RWPE1 (cell line): ENCODE results near the gene MUC6.

Experiments
- CTCF ChIA-PET: fragments of 350-600 bp; sonication (Branson Sonifier 250); formaldehyde crosslinking; extraction: SDS; loops from one replicate; lab custom pipeline; 2021; lab: Yijun Ruan, JAX
- POLR2A ChIA-PET: fragments of 400-600 bp; formaldehyde crosslinking; extraction: SDS; loops from one replicate; lab custom pipeline; 2020; ENCODE audit warnings: antibody characterized with exemption; ENCODE audit not compliant: low non-redundant PET; lab: Yijun Ruan, JAX
- DNase-seq: peaks from one replicate; pipeline ENCODE4 v3.0.0; 2012; ENCODE audit warnings: low spot score
- H3K27ac ChIP-seq: fragments of 450-650 bp; 2 replicates; pipeline ENCODE4 v1.5.1; 2017
- CTCF ChIP-seq: fragments of 450-650 bp; conservative IDR thresholded peaks from 2 replicates; pipeline ENCODE4 v1.5.1; 2017; ENCODE audit warnings: low read depth, mild to moderate bottlenecking

MUC6 gene

DNA sequence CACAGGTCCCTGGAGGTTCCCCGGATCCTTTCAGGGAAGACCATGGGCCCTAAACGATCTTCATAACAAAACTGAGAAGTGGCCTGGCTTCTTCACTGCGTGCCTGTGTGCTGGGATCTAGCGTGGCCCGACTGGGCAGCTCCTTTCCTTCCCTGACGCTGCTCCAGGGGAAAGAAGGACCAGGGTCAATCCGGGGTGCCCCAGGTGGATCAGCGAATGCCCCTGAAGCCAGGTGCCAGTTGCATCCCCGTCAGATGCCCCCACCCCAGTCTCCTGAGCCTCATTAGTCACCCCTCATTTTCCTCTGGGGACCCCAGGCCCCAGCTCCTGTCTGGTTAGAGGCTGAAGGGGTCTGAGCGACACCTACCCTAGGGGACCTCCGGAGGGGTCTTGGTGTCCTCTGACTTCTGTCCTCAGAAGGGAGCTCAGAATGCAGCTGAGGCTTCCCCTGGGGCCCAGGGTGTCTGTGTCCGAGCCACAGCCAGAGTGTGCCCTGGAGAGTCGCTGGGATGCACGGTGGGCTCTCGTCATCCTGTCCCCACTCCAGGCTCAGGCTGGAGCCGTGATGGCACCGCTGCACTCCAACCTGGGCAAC lies 18.7 kb upstream of the MUC6 start:
- no peak for DNase-seq
- ChIA-PET POLR2A (no interaction called here), CTCF (interaction anchor here (0.5 kb wide), 1 partner anchor 190 kb away, joined by 3 read pairs; no protein-coding TSS in a partner anchor)
- no peak for TF ChIP-seq CTCF
- no peak overlapping the region for H3K27ac ChIP-seq

- DNase-seq = no peak
- H3K27ac ChIP-seq = no peak overlapping the region
- ChIA-PET CTCF (interaction anchor here (0.5 to 1.6 kb wide), 2 partner anchors 189 to 206 kb away, joined by 3 to 5 read pairs; no protein-coding TSS in a partner anchor), POLR2A (no interaction called here)
- TF ChIP-seq CTCF = no peak
Observed at GRCh38 chr11:1054143-1055108, 17.9 kb upstream of the MUC6 start.

- DNase-seq = no peak
- ChIA-PET POLR2A (no interaction called here), CTCF (interaction anchor here (0.5 to 1.6 kb wide), 2 partner anchors 143 to 205 kb away, joined by 3 to 5 read pairs; partner anchors contain the start of gene CHID1)
- no peak overlapping the region for H3K27ac ChIP-seq
- TF ChIP-seq CTCF = no peak
Observed at GRCh38 chr11:1053121-1053901, 16.8 kb upstream of the MUC6 start.

DNA sequence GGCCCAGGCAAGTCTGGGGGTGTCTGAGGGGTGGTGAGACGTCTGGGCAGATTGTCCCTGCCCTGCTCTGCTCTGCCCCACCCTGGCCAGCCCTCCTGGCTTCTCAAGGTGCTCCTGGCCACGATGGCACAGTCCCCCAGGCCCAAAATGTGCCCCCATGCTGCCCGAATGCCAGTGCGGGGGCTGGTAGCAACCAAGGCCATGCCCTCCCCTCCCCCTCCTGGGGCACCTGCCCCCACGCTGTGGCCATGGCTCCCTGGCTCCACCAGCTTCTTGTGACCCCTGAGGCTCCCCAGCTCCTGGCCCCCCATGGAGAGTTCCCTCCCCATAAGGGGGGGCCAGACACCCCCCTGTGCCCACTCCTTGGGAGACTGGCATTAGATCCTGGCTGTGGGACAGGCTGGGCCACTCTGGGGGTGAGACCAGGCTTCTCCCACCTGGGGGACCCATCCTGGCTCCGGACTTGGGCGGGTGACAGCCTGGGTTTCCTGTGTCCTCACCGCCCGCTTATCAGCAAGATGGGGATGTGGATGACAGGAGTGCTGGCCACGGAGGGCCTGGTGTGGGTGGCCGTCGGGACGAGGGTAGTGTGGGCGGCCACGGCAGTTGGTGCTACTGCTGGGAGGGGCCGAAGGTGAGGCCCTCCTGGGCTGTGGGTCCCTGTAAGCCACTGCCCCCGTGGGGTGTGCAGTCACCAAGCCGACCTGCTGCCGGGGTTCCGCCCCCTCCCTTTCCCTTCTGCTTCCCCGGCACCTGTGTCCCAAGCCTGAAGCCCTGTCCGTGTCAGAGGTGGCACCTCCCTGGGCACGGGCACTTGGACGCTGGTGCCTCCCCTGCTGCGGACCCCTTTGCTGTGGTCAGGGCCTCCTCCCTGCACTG lies 15.9 kb upstream of the MUC6 start:
- ChIA-PET CTCF (interaction anchor here (0.5 to 1.6 kb wide), 7 partner anchors 22 to 232 kb away, joined by 3 to 5 read pairs (median 4); no protein-coding TSS in a partner anchor), POLR2A (no interaction called here)
- no peak for TF ChIP-seq CTCF
- DNase-seq = no peak
- no peak overlapping the region for H3K27ac ChIP-seq

DNA sequence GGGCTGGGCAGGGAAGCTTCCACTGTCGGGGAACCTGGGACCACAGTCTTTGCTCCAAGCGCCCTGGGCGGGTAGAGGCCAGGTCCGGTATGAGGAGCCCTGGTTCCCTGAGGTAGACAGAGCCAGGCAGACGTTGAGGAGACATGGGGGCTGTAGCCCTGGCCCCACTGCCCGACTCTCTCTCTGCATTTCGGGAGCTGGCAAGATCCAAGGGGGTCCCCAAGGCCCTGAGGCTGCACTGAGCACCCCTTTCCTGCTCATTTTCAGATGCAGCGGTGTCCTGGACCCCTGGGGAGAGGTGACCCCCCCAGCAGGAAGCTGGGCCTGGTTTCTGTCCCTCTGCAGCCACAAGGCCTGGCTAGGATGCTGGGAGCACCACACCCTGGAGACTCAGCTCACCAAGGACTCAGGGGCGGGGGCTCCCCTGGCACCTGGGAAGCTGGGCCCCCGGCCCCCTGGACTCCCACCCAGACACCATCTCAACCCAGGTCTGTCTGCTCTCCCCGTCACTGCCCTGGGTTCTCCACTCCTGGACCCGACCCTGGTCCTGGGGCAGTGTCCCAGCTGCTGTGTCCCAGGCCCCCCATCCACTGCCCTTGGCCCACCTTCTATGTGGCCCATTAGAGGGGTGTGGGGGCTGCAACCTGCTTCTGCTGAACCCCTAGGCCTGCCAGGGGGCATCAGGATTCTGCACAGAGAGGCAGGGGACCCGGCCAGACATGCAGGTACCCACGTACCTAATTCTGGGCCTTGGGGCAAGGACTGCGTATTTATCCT lies 15.0 kb upstream of the MUC6 start:
- ChIA-PET CTCF (interaction anchor here (0.5 to 1.8 kb wide), 14 partner anchors 10 to 255 kb away, joined by 3 to 7 read pairs (median 3); no protein-coding TSS in a partner anchor), POLR2A (interaction anchor here (0.6 kb wide), 1 partner anchor 126 kb away, joined by 4 read pairs; the partner anchor contains the start of gene AP2A2)
- peak overlapping the region; percentile 13; the same call in 1 of the 2 replicates for H3K27ac ChIP-seq
- no peak for DNase-seq
- peak; percentile 42; the same call in 1 of the 2 replicates for TF ChIP-seq CTCF
